Uterus (tissue), 2 donors: Measurements from ENCODE around the gene TOB1.
"Not testable (repeated sequence)": the region's sequence is repeated elsewhere in the genome, so short reads cannot be mapped to it uniquely, and the experiment has no call there.

ENCODE experiments used
- POLR2A ChIP-seq, 2 donors: fragments of 450-650 bp; IDR thresholded peaks; one replicate each; pipeline ENCODE4 v1.6.1; 2016; ENCODE audit warnings: antibody characterized with exemption in 2 of 2, mild to moderate bottlenecking in 1 of 2, moderate library complexity in 1 of 2
- TF ChIP-seq, protein P1 (sequence below), 4 experiments: fragments of 200-600 bp in 2 of 4; fragments of 450-650 bp in 2 of 4; sonication (generic) in 2 of 4; IDR thresholded peaks; one replicate each; pipeline ENCODE4 v1.5.1; 2016 to 2019; ENCODE audit warnings: antibody characterized with exemption in 4 of 4, mild to moderate bottlenecking in 2 of 4, moderate library complexity in 1 of 4

GRCh38 chr17:50894513-50894912 lies 28.4 kb upstream of the TOB1 start:
- TF ChIP-seq, protein P1, sequence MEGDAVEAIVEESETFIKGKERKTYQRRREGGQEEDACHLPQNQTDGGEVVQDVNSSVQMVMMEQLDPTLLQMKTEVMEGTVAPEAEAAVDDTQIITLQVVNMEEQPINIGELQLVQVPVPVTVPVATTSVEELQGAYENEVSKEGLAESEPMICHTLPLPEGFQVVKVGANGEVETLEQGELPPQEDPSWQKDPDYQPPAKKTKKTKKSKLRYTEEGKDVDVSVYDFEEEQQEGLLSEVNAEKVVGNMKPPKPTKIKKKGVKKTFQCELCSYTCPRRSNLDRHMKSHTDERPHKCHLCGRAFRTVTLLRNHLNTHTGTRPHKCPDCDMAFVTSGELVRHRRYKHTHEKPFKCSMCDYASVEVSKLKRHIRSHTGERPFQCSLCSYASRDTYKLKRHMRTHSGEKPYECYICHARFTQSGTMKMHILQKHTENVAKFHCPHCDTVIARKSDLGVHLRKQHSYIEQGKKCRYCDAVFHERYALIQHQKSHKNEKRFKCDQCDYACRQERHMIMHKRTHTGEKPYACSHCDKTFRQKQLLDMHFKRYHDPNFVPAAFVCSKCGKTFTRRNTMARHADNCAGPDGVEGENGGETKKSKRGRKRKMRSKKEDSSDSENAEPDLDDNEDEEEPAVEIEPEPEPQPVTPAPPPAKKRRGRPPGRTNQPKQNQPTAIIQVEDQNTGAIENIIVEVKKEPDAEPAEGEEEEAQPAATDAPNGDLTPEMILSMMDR (IDR thresholded peaks at IDR 0.05): not testable (repeated sequence)
- not testable (repeated sequence) for TF ChIP-seq POLR2A (IDR thresholded peaks at IDR 0.05)
